ENCODE data around the gene RANBP6.

GRCh38 chr9:5978523-5978922 lies 36.9 kb downstream of the RANBP6 start:
- TF ChIP-seq POLR2A (IDR thresholded peaks at IDR 0.05), result no peak
- TF ChIP-seq CTCF (IDR thresholded peaks at IDR 0.05), result no peak
